Measurements from ENCODE around the gene EME2. TPM values are rescaled to one million over a fixed set of nuclear protein-coding genes. Genes with fewer than 3 reads are reported as not detected.

EME2 gene
- total RNA-seq, 1 experiment from 2014 or later: 24.2 TPM

DNA sequence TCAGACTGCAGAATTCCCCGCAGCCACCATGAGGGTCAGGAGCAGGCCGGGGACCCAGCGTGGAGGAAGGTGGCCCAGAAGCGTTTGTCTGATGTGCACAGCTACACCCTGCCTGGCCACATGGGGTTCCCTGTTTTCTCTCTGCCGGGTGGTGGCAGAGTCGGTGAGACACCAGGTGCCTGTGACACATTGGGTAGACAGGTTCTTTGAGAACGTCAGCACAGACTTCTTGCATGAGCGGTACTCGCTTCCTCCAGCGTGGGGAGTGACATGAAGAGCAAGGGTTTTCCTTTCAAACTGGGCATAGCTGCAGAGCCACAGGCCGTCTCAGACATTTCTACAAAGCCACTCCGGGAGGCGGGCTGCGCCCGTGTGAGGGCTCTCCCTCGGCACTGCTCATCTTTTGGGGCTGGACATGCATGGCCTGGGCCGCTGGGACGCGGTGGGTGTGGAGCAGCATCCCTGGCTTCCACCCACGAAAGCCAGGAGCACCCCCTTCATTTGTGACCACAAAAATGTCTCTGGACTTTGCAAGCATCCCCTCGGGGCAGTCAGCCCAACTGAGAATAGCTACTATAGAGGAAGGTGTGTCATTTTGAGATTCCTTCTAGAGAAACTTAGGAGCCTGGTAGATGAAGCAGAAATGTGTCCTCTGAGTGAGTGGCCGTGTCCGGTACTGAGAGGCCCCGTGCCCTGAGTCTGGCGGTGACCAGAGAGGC, 27.3 kb upstream of the EME2 start:
- no TSS peak for BruUV-seq (replicated peaks)
- 0 out of 2 replicates have a peak, but pooled peaks cover 5% of the 10 kb centered on the region for H3K79me2 ChIP-seq (ENCODE audit: low read depth)
- H3K9me3 ChIP-seq (ENCODE audit: insufficient read depth, low read depth): no peaks in the 10 kb centered on the region
- peak overlapping the region; percentile 88 for H3K4me2 ChIP-seq
- no peaks in the 10 kb centered on the region for H4K20me1 ChIP-seq (ENCODE audit: insufficient read depth)
- no peaks in the 10 kb centered on the region for H3K27me3 ChIP-seq (ENCODE audit: insufficient read depth, low read depth)
- H3K9me2 ChIP-seq (ENCODE audit: insufficient read depth): no peaks in the 10 kb centered on the region
- POLR2A ChIA-PET (ENCODE audit: unreplicated experiment): interaction anchor here (0.6 to 1.6 kb wide), 8 partner anchors 25 to 406 kb away, joined by 3 to 18 read pairs (median 6); partner anchors contain the start of genes NUBP2 and SPSB3
- CTCF ChIA-PET: interaction anchor here (0.6 to 1.7 kb wide), 4 partner anchors 40 to 1297 kb away, joined by 3 to 6 read pairs (median 4); partner anchors contain the start of gene JPT2
- no peak for TF ChIP-seq EZH2 (IDR thresholded peaks at IDR 0.05; ENCODE audit: low read depth)
- TF ChIP-seq, protein P1, sequence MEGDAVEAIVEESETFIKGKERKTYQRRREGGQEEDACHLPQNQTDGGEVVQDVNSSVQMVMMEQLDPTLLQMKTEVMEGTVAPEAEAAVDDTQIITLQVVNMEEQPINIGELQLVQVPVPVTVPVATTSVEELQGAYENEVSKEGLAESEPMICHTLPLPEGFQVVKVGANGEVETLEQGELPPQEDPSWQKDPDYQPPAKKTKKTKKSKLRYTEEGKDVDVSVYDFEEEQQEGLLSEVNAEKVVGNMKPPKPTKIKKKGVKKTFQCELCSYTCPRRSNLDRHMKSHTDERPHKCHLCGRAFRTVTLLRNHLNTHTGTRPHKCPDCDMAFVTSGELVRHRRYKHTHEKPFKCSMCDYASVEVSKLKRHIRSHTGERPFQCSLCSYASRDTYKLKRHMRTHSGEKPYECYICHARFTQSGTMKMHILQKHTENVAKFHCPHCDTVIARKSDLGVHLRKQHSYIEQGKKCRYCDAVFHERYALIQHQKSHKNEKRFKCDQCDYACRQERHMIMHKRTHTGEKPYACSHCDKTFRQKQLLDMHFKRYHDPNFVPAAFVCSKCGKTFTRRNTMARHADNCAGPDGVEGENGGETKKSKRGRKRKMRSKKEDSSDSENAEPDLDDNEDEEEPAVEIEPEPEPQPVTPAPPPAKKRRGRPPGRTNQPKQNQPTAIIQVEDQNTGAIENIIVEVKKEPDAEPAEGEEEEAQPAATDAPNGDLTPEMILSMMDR (conservative IDR thresholded peaks at IDR 0.05): no peak; the same call in 1 of the 2 replicates
- no peaks in the 10 kb centered on the region; the same call in 1 of the 2 replicates for H3K36me3 ChIP-seq (ENCODE audit: low read depth)
- intact Hi-C loops (cut with micrococcal nuclease; ENCODE audit: unreplicated experiment): loop anchor here (1.0 kb wide), 2 partner anchors 28 to 56 kb away; partner anchors contain the start of gene MRPS34
- H2AFZ ChIP-seq: no peak overlapping the region
- peaks cover 37% of the 10 kb centered on the region for H3F3A ChIP-seq (ENCODE audit: insufficient read depth, low read depth)
- peak overlapping the region; percentile 100 for H3K27ac ChIP-seq
- DNase-seq: peak; percentile 91 to 94
- H3K4me3 ChIP-seq: peak overlapping the region; percentile 49; the same call in 1 of the 2 replicates
- H3K4me1 ChIP-seq (replicated peaks; ENCODE audit: insufficient read depth): peaks cover 49% of the 10 kb centered on the region

GRCh38 chr16:1745900-1746692, 26.5 kb upstream of the EME2 start:
- peak overlapping the region; percentile 88 for H3K4me2 ChIP-seq
- peak; percentile 95 to 97 for DNase-seq
- CTCF ChIA-PET: interaction anchor here (0.5 to 1.7 kb wide), 4 partner anchors 27 to 68 kb away, joined by 3 to 6 read pairs (median 6); partner anchors contain the start of genes EME2, JPT2 and MRPS34
- POLR2A ChIA-PET (ENCODE audit: unreplicated experiment): interaction anchor here (0.6 to 1.6 kb wide), 11 partner anchors 24 to 405 kb away, joined by 3 to 18 read pairs (median 3); partner anchors contain the start of genes NUBP2, RPS2 and SPSB3
- intact Hi-C loops (cut with micrococcal nuclease; ENCODE audit: unreplicated experiment): loop anchor here (1.0 to 2.0 kb wide), 4 partner anchors 27 to 67 kb away; partner anchors contain the start of genes JPT2 and MRPS34
- H3K79me2 ChIP-seq (ENCODE audit: low read depth): 0 out of 2 replicates have a peak, but pooled peaks cover 3% of the 10 kb centered on the region
- TF ChIP-seq EZH2 (IDR thresholded peaks at IDR 0.05; ENCODE audit: low read depth): no peak
- TF ChIP-seq, protein P1 (conservative IDR thresholded peaks at IDR 0.05): no peak
- H3K27ac ChIP-seq: peak overlapping the region; percentile 100
- H3K9me3 ChIP-seq (ENCODE audit: insufficient read depth, low read depth): no peaks in the 10 kb centered on the region
- no peaks in the 10 kb centered on the region for H3K9me2 ChIP-seq (ENCODE audit: insufficient read depth)
- H3K4me1 ChIP-seq (replicated peaks; ENCODE audit: insufficient read depth): peaks cover 49% of the 10 kb centered on the region
- BruUV-seq (replicated peaks): TSS peak; percentile 58
- H3F3A ChIP-seq (ENCODE audit: insufficient read depth, low read depth): peaks cover 36% of the 10 kb centered on the region
- H3K4me3 ChIP-seq: peak overlapping the region; percentile 49; the same call in 1 of the 2 replicates
- 0 out of 2 replicates have a peak overlapping the region, but pooled peaks have one; percentile 49 for H2AFZ ChIP-seq
- H3K36me3 ChIP-seq (ENCODE audit: low read depth): no peaks in the 10 kb centered on the region; the same call in 1 of the 2 replicates
- H4K20me1 ChIP-seq (ENCODE audit: insufficient read depth): no peaks in the 10 kb centered on the region
- H3K27me3 ChIP-seq (ENCODE audit: insufficient read depth, low read depth): no peaks in the 10 kb centered on the region

All from PC-9 (cell line).